PC-3 (cell line): ENCODE data around the gene MKI67.

Experiments
- CTCF ChIP-seq: fragments of 300-600 bp; sonication (generic); conservative IDR thresholded peaks from 2 replicates; pipeline ENCODE4 v1.5.1; 2017; ENCODE audit warnings: antibody characterized with exemption, low read depth, mild to moderate bottlenecking, low read length
- EZH2 ChIP-seq: fragments of 300-600 bp; sonication (generic); IDR thresholded peaks from one replicate; pipeline ENCODE4 v1.6.1; 2017; ENCODE audit warnings: antibody characterized with exemption, mild to moderate bottlenecking, low read length; ENCODE audit not compliant: unreplicated experiment
- EZH2phosphoT487 ChIP-seq: fragments of 300-600 bp; sonication (generic); IDR thresholded peaks from 2 replicates; pipeline ENCODE4 v1.6.1; 2018; ENCODE audit warnings: mild to moderate bottlenecking, antibody characterized with exemption, low read length, borderline replicate concordance

GRCh38 chr10:128070721-128071416 is 55.4 kb downstream of the MKI67 start:
- TF ChIP-seq CTCF (no peak), EZH2 (no peak), EZH2phosphoT487 (no peak)
